Testis (tissue), 3 donors: ENCODE results near the gene MET. TPM values are rescaled to one million over a fixed set of nuclear protein-coding genes. Genes with fewer than 3 reads are reported as not detected.
"Not testable (repeated sequence)": the region's sequence is repeated elsewhere in the genome, so short reads cannot be mapped to it uniquely, and the experiment has no call there.

Experiments
- DNase-seq: peaks from one replicate; pipeline ENCODE4 v3.0.0-alpha.2; 2019
- H3K27ac ChIP-seq, 2 donors: fragments of 200-600 bp; sonication (generic); one replicate each; pipeline ENCODE4 v1.5.1; 2019
- H3K27me3 ChIP-seq: fragments of 200-600 bp; sonication (generic); one replicate; pipeline ENCODE4 v1.5.1; 2019
- H3K36me3 ChIP-seq: fragments of 200-600 bp; sonication (generic); one replicate; pipeline ENCODE4 v1.5.1; 2017; ENCODE audit warnings: low read depth; ENCODE audit errors: missing control alignments
- H3K4me1 ChIP-seq: fragments of 200-600 bp; sonication (generic); one replicate; pipeline ENCODE4 v1.5.1; 2019
- H3K4me3 ChIP-seq, 2 donors: fragments of 200-600 bp; sonication (generic); one replicate each; pipeline ENCODE4 v1.5.1; 2017 to 2019
- H3K9me3 ChIP-seq: fragments of 200-600 bp; sonication (generic); one replicate; pipeline ENCODE4 v1.5.1; 2017
- CTCF ChIP-seq, 3 experiments: fragments of 450-650 bp in 2 of 3; fragments of 200-600 bp in 1 of 3; sonication (generic) in 1 of 3; IDR thresholded peaks; one replicate each; pipeline ENCODE4 v1.5.1; 2016 to 2019; ENCODE audit warnings: antibody characterized with exemption in 3 of 3, mild to moderate bottlenecking in 2 of 3, moderate library complexity in 1 of 3
- POLR2A ChIP-seq: fragments of 450-650 bp; IDR thresholded peaks from one replicate; pipeline ENCODE4 v1.6.1; 2017; ENCODE audit warnings: antibody characterized with exemption, mild to moderate bottlenecking, moderate library complexity
- WGBS, 2 donors: methylation state at CpG; one replicate each; pipeline ENCODE4 v1.1.5; 2018; 5-methylcytosine and 5-hydroxymethylcytosine counted together
- intact Hi-C: fragments of 100-400 bp; cut with DNase I; formaldehyde crosslinking; loops from one replicate; pipeline ENCODE4 v1.15.1; 2023; ENCODE audit warnings: low total_unique reads
- polyA plus RNA-seq: library from polyadenylated mRNA; stranded (reverse); fragments of 350-450 nt; fragmentation: Illumina TruSeq; extraction: RNeasy Lipid Tissue Mini Kit (QIAGEN cat#74804); gene quantifications from one replicate; pipeline ENCODE4 v1.2.3, GENCODE V29; 2014; ENCODE audit warnings: low read depth, low replicate concordance; ENCODE audit not compliant: insufficient read depth
- total RNA-seq, 2 donors: library from RNA; depleted of rRNA; stranded (reverse); fragments of >200 nt; gene quantifications; one replicate each; pipeline ENCODE4 v1.2.3, GENCODE V29; 2016

Gene MET
- total and polyA plus RNA-seq, 3 donors from 2014 or later: 2.0 to 3.9 (median 3.2) TPM

GRCh38 chr7:116713918-116714317 lies 41.9 kb downstream of the MET start:
- TF ChIP-seq CTCF (IDR thresholded peaks at IDR 0.05) (no peak), POLR2A (no peak)
- Histone ChIP-seq H3K27ac (no peak overlapping the region), H3K4me3 (no peak overlapping the region), H3K36me3 (no peaks in the 10 kb centered on the region), H3K9me3 (no peaks in the 10 kb centered on the region), H3K4me1 (no peaks in the 10 kb centered on the region), H3K27me3 (no peaks in the 10 kb centered on the region)
- intact Hi-C loops: no loop called here
- no peak for DNase-seq

- Histone ChIP-seq H3K4me3 (no peak overlapping the region), H3K9me3 (no peaks in the 10 kb centered on the region), H3K27me3 (no peaks in the 10 kb centered on the region), H3K4me1 (no peaks in the 10 kb centered on the region), H3K36me3 (no peaks in the 10 kb centered on the region), H3K27ac (no peak overlapping the region)
- intact Hi-C loops: no loop called here
- DNase-seq: no peak
- TF ChIP-seq CTCF (IDR thresholded peaks at IDR 0.05) (no peak), POLR2A (no peak)
These were observed 43.1 kb downstream of the MET start for GRCh38 chr7:116715077-116715476.

GRCh38 chr7:116717137-116717536 lies 45.1 kb downstream of the MET start:
- no peaks in the 10 kb centered on the region for H3K9me3 ChIP-seq
- no peak overlapping the region for H3K4me3 ChIP-seq
- H3K27me3 ChIP-seq: no peaks in the 10 kb centered on the region
- intact Hi-C loops: no loop called here
- no peak for DNase-seq
- WGBS, 2 donors: 48 to 60% methylated on average over 3 of the region's 3 CpGs
- H3K36me3 ChIP-seq: no peaks in the 10 kb centered on the region
- no peak overlapping the region for H3K27ac ChIP-seq
- TF ChIP-seq CTCF (IDR thresholded peaks at IDR 0.05): no peak
- no peak for TF ChIP-seq POLR2A
- H3K4me1 ChIP-seq: no peaks in the 10 kb centered on the region

- intact Hi-C loops: not testable (repeated sequence)
These were observed 52.0 kb downstream of the MET start for GRCh38 chr7:116723959-116724529.

GRCh38 chr7:116724560-116725231 lies 52.7 kb downstream of the MET start:
- DNase-seq: no peak
- intact Hi-C loops: no loop called here

More at GRCh38 chr7:116723959-116724529, 52.0 kb downstream of the MET start:
- not testable (repeated sequence) for DNase-seq, H3K27me3 ChIP-seq, H3K27ac ChIP-seq, H3K9me3 ChIP-seq, H3K36me3 ChIP-seq, H3K4me3 ChIP-seq, H3K4me1 ChIP-seq
- WGBS, 2 donors: 85 to 90% methylated on average over 27 to 31 of the region's 31 CpGs

More at GRCh38 chr7:116724560-116725231, 52.7 kb downstream of the MET start:
- Histone ChIP-seq H3K4me3 (no peak overlapping the region), H3K4me1 (no peaks in the 10 kb centered on the region), H3K9me3 (no peaks in the 10 kb centered on the region), H3K36me3 (no peaks in the 10 kb centered on the region), H3K27me3 (no peaks in the 10 kb centered on the region), H3K27ac (no peak overlapping the region)
- TF ChIP-seq POLR2A: no peak
- TF ChIP-seq CTCF (IDR thresholded peaks at IDR 0.05): no peak
- 79 to 88% methylated on average over 5 of the region's 5 CpGs for WGBS, 2 donors
